NCI-H1417 treated with DMSO at 0.1 percent for 48 hours (cell line): ENCODE measurements around the gene OSBPL2.

Experiments
- DNase-seq: peaks from one replicate; lab custom pipeline; 2025; lab: John Stamatoyannopoulos, UW

OSBPL2 gene

GRCh38 chr20:62222266-62222850 lies 16.0 kb upstream of the OSBPL2 start:
- DNase-seq = no peak

DNA sequence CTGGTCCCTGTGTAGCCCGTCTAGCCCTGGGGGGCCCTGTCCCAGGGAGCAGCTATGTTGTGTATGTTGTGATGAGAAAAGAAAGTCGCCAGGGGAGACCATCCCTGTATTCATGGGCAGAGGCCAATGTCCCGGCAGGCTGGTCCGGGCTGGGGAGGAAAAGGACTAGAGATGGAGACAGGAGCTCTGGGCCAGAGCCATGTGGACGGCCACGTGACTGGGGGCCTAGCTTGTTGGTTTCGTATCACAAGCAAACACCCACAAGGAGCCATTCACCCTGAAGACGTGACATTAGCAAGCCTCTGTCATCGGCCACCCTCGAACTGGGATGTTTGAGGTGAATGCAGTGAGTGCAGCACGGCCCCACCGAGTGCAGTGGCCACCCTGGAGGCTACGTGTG lies 15.3 kb upstream of the OSBPL2 start:
- no peak for DNase-seq

GRCh38 chr20:62223571-62223970 lies 14.8 kb upstream of the OSBPL2 start:
- DNase-seq = no peak

GRCh38 chr20:62224113-62224855 lies 14.0 kb upstream of the OSBPL2 start:
- DNase-seq = no peak

- no peak for DNase-seq
Observed at GRCh38 chr20:62225026-62225425, 13.3 kb upstream of the OSBPL2 start.

- DNase-seq = no peak
Observed at GRCh38 chr20:62225820-62226635, 12.3 kb upstream of the OSBPL2 start.

- DNase-seq = no peak
Observed at GRCh38 chr20:62226707-62227590, 11.4 kb upstream of the OSBPL2 start.

DNA sequence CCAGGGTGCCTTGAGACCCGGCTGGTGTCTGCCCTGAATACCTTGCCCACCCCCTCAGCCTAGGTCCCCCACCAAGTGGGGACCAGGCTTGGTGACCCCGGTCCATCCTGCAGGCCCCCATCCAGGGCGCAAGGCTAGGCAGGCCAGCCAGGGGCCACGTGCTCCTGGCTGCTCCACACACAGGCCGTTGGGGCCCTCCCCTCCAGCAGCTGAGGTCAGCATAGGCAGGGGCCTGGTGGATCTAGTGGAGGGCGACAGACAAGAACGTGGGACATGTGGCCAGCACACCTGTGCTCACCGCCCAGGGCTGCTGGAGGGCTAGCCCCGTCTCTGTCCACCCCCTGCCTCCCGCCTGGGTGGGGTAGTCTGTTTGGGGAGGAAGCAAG lies 10.7 kb upstream of the OSBPL2 start:
- DNase-seq = no peak

DNA sequence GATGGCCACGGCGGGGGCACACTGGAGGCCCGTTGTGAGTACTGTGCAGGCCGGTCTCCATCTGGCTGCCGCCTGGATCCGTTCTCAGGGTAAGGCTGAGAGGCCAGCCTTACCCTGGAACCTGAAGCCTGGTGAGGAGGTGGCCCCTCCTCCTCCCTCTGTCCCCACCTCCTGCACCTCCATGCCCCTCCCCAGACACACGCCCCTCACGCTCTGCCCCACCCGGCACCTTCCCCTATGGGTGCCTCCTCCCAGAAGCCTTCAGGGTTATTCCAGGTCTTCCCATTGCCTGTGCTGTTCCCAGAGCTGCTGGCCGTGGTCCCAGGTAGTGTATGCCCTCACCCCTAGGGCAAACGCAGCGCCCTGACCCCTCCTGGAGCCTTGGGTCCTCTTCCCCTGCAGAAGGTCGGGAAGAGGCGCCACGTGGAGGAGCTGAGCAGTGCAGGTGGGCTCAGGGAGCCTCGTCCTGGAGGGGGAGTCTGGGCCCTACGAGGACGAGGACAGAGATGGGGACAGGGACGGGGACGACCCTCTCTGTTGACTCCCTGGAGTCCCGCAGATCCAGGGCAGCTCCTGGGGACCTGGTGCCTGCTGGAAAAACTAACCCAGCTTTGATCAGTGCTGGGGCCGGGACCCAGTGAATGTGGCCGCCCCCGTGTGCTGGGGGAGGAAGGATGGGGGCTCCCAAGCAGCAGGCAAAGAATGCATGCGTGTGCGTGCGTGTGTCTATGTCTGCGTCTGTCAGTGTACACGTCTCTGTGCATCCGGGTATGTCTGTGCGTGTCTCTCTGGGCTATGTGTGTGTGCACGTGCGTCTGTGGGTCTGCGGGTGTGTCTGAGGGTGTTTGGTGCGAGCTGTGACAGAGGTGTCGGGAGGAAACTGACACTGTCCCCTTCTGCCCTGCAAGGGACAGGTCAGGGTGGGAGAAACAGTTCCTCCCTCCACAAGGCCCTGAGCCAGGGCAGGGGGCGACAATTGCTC lies 10.1 kb upstream of the OSBPL2 start:
- no peak for DNase-seq

DNA sequence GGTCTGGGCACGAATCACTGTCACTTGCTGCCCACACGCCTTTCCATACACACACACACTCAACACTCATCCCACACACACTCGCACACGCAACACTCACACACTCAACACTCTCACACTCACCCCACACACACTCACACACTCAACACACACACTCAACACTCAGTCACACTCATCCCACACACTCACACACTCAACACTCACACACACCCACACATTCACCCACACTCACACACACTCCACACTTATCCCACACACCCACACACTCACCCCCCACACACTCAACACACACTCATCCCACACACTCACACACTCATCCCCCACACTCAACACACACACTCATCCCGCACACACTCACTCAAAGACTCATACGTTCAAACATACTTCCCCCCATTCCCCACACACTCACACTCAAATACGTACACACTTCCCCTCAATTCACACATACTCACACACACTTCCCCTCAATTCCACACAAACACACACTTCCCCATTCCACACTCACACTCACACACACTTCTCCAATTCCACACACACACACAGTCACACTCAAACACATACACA lies 9.3 kb upstream of the OSBPL2 start:
- DNase-seq = no peak

DNA sequence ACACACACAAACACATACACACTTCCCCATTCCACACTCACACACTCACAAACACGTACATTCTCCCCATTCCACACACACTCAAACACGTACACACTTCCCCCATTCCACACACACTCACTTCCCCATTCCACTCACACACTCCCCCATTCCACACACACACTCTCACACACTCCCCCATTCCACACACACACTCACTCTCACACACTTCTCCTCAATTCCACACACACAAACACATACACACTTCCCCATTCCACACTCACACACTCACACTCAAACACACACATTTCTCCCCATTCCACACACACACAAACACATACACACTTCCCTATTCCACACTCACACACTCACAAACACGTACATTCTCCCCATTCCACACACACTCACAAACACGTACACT lies 8.7 kb upstream of the OSBPL2 start:
- DNase-seq = no peak

DNA sequence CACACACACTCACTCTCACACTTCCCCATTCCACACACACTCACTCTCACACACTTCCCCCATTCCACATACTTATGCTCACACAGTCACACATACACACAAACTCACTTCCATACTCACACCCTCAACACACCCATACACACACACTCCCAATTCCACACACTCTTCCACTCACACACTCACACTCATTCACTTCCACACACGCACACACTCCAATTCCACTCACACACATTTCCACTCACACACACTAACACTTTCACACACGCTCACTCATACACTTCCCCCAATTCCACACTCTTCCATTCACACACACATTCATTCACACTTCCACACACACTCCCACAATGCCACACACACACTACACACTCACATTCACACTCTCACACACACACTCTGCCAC lies 8.0 kb upstream of the OSBPL2 start:
- DNase-seq = no peak

DNA sequence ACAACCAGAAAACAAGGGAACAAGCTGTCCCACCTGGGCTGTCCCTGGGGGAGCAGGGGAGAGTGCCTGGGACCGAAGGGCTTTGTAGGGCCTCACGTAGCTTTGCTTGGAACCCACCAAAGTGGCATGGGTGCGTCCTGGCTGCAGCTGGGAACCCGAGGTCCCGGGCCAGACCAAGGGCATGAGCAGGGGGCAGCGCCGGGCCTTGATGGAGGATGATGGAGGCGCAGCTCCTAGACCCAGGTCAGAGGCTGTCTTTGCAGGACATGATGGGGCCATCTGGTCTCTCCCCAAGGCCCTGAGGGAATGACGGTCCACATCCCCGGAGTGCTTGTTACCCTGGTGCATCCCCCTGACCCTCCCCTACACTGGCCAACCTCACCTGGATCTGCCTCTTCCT lies 7.6 kb upstream of the OSBPL2 start:
- DNase-seq = no peak

DNA sequence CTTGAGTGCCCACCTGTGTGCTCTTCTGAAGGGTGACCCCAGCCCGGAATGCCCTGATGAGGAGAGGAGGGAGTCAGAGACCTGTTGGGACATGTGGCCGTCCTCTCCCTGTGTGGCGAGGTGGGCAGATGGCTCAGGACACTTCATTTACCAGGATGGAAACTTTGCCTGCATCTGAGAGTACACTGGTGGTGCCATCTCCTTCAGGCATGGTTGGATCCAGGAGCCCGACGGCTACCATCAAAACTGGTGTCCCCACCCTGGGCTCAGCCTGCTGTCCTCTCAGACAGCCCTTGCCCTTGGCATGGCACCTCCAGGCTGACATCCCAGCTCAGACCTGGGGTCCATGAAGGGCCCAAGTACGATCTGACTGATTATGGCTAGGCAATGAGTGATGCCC lies 7.0 kb upstream of the OSBPL2 start:
- DNase-seq = no peak

- DNase-seq = no peak
Observed at GRCh38 chr20:62232194-62232593, 6.1 kb upstream of the OSBPL2 start.

DNA sequence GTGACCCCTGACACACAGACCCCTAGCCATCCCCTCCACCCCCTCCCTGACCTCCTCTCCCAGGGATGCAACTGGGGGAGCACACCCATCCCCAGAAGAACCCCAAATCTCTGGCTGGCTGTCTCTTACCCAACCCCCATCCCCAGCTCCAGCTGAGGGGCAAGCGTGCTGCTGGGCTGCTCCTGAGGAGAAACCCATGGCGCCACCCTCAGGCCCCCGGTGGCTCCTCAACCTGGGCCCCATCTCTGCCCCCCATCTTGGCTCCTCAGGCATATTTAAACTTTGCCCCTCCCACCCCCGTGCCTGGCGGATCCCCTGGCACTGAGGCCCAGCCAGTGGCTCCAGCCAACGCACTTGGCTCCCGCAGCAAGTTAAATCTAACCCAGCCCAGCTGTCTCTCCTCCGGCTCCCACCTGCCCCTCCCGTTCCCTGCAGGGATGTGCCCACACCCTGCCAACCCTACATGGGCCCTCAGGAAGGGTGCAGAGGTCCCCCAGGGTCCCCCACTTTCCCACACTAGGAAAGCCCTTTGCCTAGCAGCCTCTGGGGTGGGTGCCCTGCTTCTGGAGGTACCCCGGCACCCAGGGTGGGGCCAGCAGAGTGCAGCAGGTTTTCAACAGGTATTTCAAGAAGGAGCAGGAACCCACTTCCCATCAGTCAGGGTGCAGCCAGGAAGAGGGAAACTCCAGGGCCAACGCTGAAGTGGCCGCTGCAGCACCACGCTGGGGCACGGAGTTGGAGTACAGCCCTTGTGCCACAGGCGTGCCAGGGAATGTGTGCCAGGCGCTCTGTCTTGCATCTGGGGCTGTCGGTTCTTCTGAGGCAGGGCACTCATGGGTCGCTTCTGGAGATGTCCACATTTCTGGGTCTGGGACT lies 5.3 kb upstream of the OSBPL2 start:
- no peak for DNase-seq

DNA sequence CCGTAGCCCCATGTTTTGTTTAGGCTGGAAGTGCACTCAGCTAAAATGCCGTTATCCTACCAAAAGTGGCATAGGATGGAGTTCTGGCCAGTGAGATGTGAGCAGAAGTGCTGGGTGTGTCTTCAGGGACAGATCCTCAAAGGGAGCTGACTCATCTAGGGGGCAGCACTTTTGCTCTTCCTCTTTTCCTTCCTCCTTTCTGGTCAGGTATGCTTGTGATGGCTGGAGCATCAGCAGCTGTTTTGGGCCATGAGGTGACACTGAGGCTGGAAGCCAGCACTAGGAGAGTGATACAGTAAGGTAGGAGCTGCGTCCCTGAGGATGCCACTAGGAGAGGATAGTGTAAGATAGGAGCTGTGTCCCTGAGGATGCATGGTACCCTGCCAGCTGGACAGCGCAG lies 4.6 kb upstream of the OSBPL2 start:
- DNase-seq = no peak

DNA sequence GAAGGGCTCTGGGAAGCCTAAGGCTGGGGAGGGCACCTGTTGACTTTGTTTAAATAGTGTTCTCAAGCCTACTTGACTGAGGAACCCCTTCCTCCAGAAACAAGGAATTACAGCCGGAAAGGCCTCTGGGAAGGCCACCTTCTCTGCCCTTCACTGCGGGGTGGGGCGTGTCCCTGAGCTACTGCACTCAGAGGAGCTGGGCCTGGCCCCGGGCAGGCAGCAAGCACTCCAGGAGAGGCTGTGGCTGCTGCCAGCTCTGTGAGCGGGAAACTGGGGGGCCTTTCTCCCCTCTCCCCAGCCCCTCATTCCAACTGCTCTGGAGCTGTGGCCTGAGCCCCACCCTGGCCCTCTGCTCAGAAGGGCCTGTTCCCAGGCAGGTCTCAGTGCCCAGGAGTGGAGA lies 4.0 kb upstream of the OSBPL2 start:
- DNase-seq = no peak

- DNase-seq = no peak
Observed at GRCh38 chr20:62235001-62235776, 3.1 kb upstream of the OSBPL2 start.
